HEK293T (cell line): ENCODE results near the gene GRM3.
"Not testable (repeated sequence)": the region's sequence is repeated elsewhere in the genome, so short reads cannot be mapped to it uniquely, and the experiment has no call there.

ENCODE experiments used
- CTCF ChIA-PET: fragments of 350-600 bp; formaldehyde crosslinking; extraction: SDS; loops from one replicate; lab custom pipeline; 2021; ENCODE audit warnings: antibody characterized with exemption, inconsistent platforms; lab: Yijun Ruan, JAX
- POLR2A ChIA-PET: fragments of 350-600 bp; formaldehyde crosslinking; extraction: SDS; loops from one replicate; lab custom pipeline; 2020; ENCODE audit warnings: antibody characterized with exemption, inconsistent platforms; lab: Yijun Ruan, JAX
- DNase-seq: peaks from one replicate; pipeline ENCODE4 v3.0.0; 2012; ENCODE audit warnings: mixed read lengths; ENCODE audit errors: extremely low spot score
- ARNT ChIP-seq: fragments of 450-650 bp; IDR thresholded peaks from 2 replicates; pipeline ENCODE4 v1.6.1; 2017; ENCODE audit warnings: mild to moderate bottlenecking
- BHLHE40 ChIP-seq: fragments of 450-650 bp; IDR thresholded peaks from 2 replicates; pipeline ENCODE4 v1.6.1; 2016; ENCODE audit warnings: mild to moderate bottlenecking, moderate library complexity, borderline replicate concordance
- CTBP1 ChIP-seq: fragments of 450-650 bp; IDR thresholded peaks from 2 replicates; pipeline ENCODE4 v1.6.1; 2016; ENCODE audit warnings: borderline replicate concordance
- ELF4 ChIP-seq: fragments of 450-650 bp; IDR thresholded peaks from 2 replicates; pipeline ENCODE4 v1.6.1; 2017; ENCODE audit warnings: antibody characterized with exemption
- FOXA1 ChIP-seq: fragments of 450-650 bp; IDR thresholded peaks from 2 replicates; pipeline ENCODE4 v1.6.1; 2016; ENCODE audit warnings: mild to moderate bottlenecking
- FOXK2 ChIP-seq: fragments of 450-650 bp; IDR thresholded peaks from 2 replicates; pipeline ENCODE4 v1.6.1; 2016; ENCODE audit warnings: mild to moderate bottlenecking
- FOXM1 ChIP-seq: fragments of 450-650 bp; IDR thresholded peaks from 2 replicates; pipeline ENCODE4 v1.6.1; 2017; ENCODE audit warnings: mild to moderate bottlenecking, borderline replicate concordance
- HDGF ChIP-seq: fragments of 450-650 bp; IDR thresholded peaks from 2 replicates; pipeline ENCODE4 v1.6.1; 2017; ENCODE audit warnings: antibody characterized with exemption, borderline replicate concordance
- L3MBTL2 ChIP-seq: fragments of 450-650 bp; conservative IDR thresholded peaks from 2 replicates; pipeline ENCODE4 v1.6.1; 2016; ENCODE audit warnings: mild to moderate bottlenecking
- LEF1 ChIP-seq: fragments of 450-650 bp; IDR thresholded peaks from 2 replicates; pipeline ENCODE4 v1.6.1; 2017; ENCODE audit warnings: mild to moderate bottlenecking, borderline replicate concordance
- NFRKB ChIP-seq: fragments of 450-650 bp; IDR thresholded peaks from 2 replicates; pipeline ENCODE4 v1.6.1; 2016; ENCODE audit warnings: mild to moderate bottlenecking, moderate library complexity
- PKNOX1 ChIP-seq: fragments of 450-650 bp; IDR thresholded peaks from 2 replicates; pipeline ENCODE4 v1.6.1; 2016
- SP1 ChIP-seq: fragments of 450-650 bp; IDR thresholded peaks from 2 replicates; pipeline ENCODE4 v1.6.1; 2017
- SUZ12 ChIP-seq: fragments of 450-650 bp; IDR thresholded peaks from 2 replicates; pipeline ENCODE4 v1.6.1; 2016; ENCODE audit warnings: mild to moderate bottlenecking
- TARDBP ChIP-seq: fragments of 450-650 bp; IDR thresholded peaks from 2 replicates; pipeline ENCODE4 v1.6.1; 2016
- ZNF384 ChIP-seq: fragments of 450-650 bp; IDR thresholded peaks from 2 replicates; pipeline ENCODE4 v1.6.1; 2016

The GRM3 gene

DNA sequence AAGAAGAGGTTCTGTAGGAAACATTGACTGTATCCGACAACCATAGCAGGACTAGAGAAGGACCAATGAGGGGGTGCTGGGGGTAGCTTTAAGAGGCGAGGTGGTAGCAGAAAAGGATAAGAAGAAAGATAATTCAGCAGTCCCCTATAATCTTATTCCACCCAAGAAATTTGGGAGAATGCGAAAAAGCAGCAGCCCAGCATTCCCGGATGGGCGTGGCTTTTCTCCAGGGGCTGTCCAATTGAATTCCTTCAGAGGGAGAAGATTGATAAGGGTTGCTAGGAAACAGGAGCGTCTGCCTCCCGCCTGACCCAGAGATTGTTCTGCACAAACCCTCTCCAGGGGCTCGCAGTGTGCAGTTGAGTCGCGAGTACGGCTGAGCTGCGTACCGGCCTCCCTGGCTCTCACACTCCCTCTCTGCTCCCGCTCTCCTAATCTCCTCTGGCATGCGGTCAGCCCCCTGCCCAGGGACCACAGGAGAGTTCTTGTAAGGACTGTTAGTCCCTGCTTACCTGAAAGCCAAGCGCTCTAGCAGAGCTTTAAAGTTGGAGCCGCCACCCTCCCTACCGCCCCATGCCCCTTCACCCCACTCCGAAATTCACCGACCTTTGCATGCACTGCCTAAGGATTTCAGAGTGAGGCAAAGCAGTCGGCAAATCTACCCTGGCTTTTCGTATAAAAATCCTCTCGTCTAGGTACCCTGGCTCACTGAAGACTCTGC is at the start of gene GRM3:
Gene GRM3, plus strand, starts transcription at position 349 of the 721 bp plus-strand sequence. CDS start 121,237 bp downstream, outside the sequence.
- DNase-seq: peak; percentile 83
- POLR2A ChIA-PET: no interaction called here
- CTCF ChIA-PET: no interaction called here
- TF ChIP-seq FOXK2: no peak
- peak; percentile 95 for TF ChIP-seq L3MBTL2
- TF ChIP-seq PKNOX1: peak; percentile 70

GRCh38 chr7:86598311-86598710 is 45.4 kb upstream of the GRM3 start:
- POLR2A ChIA-PET: no interaction called here
- DNase-seq: peak; percentile 40
- TF ChIP-seq SUZ12 (no peak), NFRKB (no peak), BHLHE40 (no peak), PKNOX1 (no peak), FOXM1 (no peak)
- CTCF ChIA-PET: interaction anchor here (0.6 kb wide), 2 partner anchors 72 to 149 kb away, joined by 3 read pairs; no protein-coding TSS in a partner anchor

DNA sequence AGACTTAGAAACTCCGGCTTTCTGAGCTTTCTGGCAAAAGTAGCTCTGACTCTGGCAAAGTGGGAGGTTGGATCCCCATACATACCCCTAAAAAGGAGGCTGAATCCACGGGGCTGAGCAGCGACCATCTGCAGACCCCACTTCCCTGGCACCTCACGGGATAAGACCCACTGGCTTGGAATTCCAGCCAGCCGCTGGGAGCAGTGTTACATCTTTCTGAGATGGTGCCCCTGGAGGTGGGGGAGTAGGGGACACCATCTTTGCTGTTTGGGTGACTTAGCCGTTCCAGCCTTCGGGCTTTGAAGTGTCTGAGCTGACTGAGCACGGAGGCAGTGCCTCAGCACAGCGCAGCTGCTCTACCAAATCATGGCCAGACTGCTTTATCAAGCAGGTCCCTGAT is 45.0 kb upstream of the GRM3 start:
- TF ChIP-seq ARNT: no peak
- no peak for TF ChIP-seq ELF4
- no peak for TF ChIP-seq PKNOX1
- no peak for TF ChIP-seq ZNF384
- TF ChIP-seq LEF1: no peak
- no peak for TF ChIP-seq L3MBTL2
- TF ChIP-seq NFRKB: no peak
- TF ChIP-seq SP1: no peak
- TF ChIP-seq TARDBP: no peak
- no peak for TF ChIP-seq CTBP1
- no peak for TF ChIP-seq SUZ12
- no peak for TF ChIP-seq FOXK2
- TF ChIP-seq FOXA1: no peak
- TF ChIP-seq FOXM1: no peak
- TF ChIP-seq BHLHE40: no peak
- ChIA-PET POLR2A (no interaction called here), CTCF (interaction anchor here (0.6 kb wide), 2 partner anchors 72 to 149 kb away, joined by 3 read pairs; no protein-coding TSS in a partner anchor)
- DNase-seq: no peak

DNA sequence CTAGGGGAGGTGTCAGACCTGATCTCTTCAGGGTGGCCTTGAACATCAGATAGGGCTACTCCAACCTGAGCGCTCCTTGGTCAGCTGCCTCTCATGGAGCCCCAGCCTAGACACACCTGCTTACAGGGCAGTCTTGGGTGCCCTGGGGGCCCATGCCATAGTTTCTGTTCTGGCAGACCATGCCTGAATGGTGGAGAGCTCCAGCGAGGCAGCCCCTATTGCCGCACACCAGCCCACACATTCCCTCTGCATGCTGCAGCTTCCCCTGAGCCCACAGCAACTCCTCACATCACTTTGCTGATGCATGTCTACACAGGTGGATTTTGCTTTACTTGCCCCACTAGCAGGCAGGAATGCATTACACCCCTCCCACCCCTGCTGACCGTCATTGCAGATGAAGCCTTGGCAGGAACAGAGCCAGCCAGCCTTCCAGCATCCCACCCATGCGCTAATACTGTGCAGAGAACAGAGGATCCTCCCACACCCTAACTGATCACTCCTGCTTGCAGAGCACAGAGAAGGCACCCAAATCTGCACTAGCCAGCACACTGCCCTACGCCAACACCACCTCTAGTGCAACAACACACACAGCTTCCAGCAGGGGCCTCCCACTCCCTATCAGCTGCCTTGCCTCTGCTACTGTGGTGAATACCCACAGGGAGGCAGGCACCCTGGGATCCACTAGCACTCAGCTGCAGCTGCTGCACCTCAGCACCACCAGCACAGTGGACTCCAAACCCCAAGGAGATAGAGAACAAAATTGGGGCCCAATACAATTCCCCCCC is 43.0 kb upstream of the GRM3 start:
- ChIA-PET CTCF (interaction anchor here (0.6 to 1.5 kb wide), 2 partner anchors 215 to 222 kb away, joined by 3 to 9 read pairs; no protein-coding TSS in a partner anchor), POLR2A (no interaction called here)
- no peak for DNase-seq
- no peak for TF ChIP-seq CTBP1

DNA sequence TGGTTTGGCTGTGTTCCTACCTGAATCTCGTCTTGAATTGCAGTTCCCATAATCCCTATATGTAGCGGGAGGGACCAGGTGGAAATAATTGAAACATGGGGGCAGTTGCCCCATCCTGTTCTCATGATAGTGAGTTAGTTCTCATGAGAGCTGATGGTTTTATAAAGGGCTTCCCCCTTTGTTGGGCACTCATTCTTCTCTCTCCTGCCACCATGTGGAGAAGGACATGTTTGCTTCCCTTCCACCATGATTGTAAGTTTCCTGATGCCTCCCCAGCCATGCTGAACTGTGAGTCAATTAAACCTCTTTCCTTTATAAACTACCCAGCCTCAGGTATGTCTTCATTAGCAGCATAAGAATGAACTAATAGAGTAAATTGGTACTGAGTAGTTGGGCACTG is 28.0 kb upstream of the GRM3 start:
- CTCF ChIA-PET, DNase-seq, POLR2A ChIA-PET: not testable (repeated sequence)

DNA sequence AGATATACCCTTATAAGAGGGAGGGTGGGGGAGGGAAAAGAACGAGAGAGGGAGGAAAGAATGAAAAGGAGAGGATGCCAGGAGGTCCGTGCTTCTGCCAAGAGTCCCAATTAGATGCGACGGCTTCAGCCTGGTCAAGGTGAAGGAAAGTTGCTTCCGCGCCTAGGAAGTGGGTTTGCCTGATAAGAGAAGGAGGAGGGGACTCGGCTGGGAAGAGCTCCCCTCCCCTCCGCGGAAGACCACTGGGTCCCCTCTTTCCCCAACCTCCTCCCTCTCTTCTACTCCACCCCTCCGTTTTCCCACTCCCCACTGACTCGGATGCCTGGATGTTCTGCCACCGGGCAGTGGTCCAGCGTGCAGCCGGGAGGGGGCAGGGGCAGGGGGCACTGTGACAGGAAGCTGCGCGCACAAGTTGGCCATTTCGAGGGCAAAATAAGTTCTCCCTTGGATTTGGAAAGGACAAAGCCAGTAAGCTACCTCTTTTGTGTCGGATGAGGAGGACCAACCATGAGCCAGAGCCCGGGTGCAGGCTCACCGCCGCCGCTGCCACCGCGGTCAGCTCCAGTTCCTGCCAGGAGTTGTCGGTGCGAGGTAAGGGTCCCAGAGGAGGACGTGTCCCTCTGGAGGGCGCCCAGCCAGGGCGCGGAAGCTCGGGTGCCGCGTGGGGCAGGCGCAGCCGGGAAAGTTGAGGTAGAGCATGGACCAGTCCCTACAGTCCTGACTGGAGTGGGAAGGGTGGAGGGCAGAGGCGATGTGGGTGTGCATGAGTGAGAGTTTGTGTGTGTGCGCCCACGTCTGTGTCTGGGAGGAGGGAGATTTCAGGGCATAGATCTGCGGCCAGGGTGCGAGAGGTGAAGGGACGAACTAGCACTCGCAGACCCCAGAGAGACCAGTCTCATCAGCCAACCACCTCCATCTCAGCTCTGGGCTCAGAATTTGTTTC is 844 bp downstream of the GRM3 start:
- POLR2A ChIA-PET: interaction anchor here (0.8 kb wide), 1 partner anchor 102 kb away, joined by 3 read pairs; no protein-coding TSS in a partner anchor
- no peak for TF ChIP-seq SP1
- TF ChIP-seq NFRKB: no peak
- TF ChIP-seq SUZ12: no peak
- no peak for TF ChIP-seq L3MBTL2
- TF ChIP-seq LEF1: no peak
- TF ChIP-seq FOXK2: no peak
- TF ChIP-seq FOXA1: no peak
- no peak for TF ChIP-seq HDGF
- TF ChIP-seq TARDBP: no peak
- no peak for TF ChIP-seq ZNF384
- TF ChIP-seq ARNT: no peak
- CTCF ChIA-PET: no interaction called here
- DNase-seq: no peak
